NCI-H187 treated with DMSO at 0.1 percent for 48 hours (cell line): ENCODE results near the gene CACNA1H.

Source experiments
- DNase-seq: peaks from one replicate; lab custom pipeline; 2025; lab: John Stamatoyannopoulos, UW

Gene CACNA1H

DNA sequence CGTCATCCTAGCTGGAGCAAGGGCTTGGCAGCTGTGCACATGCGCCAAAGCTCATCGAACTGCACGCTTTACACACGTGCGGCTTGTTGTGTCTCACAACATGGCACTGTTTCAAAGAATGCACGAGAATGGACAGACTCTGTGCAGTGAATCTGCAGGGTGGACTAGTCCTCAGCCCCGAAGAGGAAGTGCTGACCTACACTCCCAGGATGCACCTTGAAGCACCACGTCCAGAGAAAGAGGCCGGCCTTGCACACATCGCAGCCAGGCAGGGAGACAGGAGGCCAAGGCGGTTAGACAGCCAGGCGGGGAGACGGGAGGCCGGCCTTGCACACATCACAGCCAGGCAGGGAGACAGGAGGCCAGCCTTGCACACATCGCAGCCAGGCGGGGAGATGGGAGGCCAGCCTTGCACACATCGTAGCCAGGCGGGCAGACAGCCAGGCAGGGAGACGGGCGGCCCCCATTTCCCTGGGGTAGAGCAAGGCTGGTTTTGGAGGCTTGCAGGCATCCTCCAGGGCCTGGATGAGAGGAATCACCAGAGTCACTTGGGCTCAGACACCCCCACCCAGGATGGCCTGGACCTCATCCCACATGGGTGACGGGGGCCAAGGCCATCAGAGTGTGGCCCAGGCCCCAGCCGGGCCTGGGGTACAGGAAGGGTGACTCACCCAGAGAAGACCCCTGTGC lies 9.0 kb upstream of the CACNA1H start:
- DNase-seq, result no peak

DNA sequence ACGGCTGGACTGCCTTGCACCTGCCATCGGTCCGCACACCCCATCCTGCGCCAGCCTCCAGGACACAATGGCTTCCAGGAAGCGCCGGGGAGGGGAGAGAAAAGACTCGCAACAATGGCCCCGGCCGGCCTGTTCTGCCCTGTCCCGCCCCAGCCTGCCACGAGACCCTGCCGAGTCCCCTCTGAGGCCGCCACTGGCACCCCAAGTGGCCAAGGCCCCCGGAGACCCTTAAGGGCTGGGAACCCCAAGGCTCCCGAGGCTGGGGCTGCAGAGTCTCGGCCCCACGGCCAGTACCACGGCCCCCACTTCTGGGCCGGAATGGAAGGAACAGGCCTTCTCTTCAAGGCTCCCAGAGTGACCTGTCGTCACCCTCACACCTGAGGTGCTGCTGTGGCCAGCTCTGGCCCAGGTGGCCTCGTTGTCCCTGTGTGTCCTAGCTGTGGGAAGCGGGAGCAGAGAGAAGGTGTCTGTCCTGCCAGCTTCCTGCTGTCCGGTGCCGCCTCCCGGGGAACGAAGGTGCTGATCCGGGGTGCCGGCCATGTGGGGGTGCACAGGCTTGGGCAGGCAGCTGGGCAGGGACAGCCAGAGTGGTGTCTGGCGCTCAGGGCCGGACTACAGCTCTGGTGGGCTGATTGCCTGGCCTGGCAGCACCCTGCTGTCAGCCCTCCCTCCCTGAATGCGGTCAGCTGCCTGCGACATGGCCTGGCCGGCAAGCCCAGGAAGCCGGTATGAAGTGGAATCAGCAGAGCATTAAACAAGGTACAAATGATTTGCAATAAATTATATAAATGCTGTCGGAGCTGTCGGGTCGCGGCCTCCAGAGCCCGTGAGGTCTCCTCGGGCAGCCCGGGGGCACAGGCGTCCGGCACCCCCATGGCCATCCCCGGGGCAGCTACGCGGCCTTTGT lies 8.2 kb upstream of the CACNA1H start:
- DNase-seq, result no peak

DNA sequence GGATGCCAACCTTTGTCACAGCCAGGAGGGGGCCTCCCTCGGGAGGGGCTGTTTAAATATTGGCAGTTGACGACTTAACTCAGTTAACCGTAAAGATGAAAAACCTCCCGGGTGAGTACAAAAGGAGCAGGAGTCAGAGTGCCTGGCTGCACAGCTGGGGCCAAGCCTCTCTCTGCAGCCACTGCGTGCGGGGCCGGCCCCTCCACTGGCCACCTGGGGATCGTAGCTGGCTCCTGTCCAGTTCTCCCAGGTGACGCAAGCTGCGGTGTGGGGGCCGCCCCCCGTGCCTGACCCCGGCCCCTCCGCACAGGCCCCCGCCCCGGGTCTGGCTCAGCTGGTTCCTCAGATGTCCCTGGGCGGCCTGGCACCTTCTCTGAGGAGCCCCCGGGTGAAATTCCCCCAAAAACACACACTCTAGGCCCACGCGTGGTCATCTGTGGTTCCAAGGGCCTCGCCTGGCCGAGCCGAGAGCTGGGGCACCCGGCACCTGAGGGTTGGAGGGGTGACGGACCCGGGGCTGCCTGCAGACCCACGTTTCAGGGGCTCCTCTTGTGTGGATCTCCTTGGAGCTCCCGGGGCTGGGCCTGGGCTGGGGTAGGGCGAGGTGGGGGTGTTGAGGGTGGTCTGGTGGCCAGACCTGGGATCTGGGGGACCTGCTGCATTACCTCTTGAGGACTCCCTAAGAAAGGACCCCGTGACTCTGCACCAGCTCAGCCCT lies 7.4 kb upstream of the CACNA1H start:
- no peak for DNase-seq

DNA sequence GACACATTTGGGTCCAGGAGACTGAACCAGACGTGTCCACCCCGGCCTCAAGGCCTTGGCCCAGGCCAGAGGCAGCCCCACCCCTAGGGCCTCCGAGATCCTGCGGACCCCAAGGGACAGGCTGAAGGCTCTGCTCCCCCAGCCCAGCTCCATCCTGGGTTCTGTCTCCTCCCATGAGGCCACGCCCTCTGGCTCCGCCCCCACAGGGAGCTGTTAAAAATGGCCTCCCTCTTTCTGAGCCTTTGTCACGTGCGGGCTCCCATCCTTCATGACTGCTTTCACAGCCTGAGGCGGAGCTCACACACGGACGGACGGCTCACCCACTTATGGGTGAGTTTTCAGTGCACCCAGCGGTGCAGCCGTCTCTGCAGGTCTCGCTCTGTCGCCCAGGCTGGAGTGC lies 6.5 kb upstream of the CACNA1H start:
- no peak for DNase-seq

DNA sequence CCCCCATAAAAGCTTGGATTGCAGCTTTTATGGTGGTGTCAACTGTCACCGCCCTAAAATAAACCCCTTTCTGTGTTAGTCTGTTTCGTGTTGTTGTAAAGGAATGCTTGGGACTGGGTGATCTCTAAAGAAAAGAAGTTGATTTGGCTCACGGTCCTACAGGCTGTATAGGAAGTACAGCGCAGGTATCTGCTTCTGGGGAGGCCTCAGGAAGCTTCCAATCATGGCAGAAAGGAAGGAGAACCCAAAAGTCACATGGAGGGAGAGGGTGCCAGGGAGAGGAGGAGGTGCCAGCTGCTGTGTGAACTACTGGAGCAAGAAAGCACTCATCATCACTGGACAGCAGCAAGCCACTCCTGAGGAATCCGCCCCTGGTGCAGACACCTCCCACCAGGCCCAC lies 5.9 kb upstream of the CACNA1H start:
- no peak for DNase-seq

DNA sequence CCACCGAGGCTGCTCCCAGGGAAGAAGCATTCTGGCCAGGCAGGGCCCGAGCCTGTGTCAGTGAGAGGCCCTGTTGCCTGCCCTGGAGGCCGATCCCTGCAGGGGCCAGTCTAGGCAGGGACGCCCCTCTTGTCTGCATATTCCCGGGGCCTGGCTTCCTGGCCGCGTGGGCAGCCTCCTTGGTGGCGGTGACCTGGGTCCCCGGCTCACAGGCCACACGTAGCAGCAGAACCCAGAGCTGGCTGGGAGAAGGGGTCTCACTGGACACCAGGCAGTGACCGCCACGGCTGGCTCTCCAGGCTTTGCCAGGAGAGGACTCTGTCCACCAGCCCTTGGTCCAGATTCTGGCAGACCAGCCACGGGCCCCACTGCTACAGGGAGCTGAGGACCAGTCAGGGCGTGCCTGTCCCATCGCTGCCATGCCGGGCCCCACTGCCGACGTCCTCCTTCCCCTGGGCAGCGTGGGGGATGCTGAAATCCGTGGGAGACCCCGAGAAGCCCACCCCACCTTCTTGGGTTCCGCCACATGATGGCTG lies 3.7 kb upstream of the CACNA1H start:
- DNase-seq, result no peak

DNA sequence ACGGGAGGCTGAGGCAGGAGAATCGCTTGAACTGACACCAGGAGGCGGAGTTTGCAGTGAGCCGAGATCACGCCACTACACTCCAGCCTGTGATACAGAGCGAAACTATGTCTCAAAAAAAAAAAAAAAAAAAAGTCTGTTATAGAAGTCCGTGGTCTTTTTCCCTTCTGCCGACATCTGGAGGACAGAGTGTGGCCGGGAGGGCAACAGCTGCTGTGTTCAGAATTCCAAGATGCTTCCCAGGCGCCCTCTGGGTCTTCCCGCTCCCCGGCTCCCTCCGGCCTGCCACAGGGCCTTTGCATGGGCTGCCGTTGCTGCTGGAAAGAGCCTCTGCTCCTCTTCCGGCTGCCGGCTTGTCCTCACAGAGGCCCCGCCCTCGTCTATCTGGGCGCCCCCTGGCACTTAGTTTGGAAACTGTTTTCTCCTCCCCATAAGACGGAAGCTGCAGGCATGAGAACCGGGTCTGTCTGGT lies 2.4 kb upstream of the CACNA1H start:
- DNase-seq, result no peak

DNA sequence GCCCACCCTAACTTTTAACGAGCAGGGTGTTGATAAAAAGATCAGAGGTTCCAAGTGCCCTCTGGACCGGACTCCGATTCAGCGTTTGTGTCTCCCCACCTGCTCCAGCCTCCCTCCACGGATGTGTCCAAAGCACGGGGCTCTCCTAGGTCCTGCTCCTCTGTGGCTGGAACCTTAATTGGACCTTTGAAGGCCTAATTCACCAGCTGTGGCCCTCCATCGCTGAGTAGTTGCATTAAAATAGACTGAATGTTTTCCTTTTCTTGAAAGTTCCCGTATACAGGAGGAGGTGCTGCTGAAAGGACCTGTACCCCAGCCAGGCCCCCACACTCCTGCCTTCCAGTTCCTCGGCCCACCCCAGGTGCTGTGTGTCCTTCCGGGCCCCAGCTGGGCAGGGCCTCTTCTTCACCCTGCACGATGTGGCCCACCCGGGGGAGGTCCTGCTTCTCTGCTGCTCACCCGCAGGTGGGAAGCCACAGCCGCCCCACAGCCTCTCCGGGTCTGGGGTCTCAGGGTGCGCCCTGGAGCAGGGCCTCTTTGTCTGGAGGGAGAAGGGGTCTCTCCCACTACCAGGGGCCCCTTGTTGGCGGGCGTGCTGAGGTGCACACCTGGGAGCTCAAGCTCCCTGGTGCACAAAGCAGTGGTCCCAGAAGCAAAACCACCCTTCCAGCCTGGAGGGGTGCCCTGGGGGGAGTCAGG lies 1.3 kb upstream of the CACNA1H start:
- DNase-seq, result no peak

DNA sequence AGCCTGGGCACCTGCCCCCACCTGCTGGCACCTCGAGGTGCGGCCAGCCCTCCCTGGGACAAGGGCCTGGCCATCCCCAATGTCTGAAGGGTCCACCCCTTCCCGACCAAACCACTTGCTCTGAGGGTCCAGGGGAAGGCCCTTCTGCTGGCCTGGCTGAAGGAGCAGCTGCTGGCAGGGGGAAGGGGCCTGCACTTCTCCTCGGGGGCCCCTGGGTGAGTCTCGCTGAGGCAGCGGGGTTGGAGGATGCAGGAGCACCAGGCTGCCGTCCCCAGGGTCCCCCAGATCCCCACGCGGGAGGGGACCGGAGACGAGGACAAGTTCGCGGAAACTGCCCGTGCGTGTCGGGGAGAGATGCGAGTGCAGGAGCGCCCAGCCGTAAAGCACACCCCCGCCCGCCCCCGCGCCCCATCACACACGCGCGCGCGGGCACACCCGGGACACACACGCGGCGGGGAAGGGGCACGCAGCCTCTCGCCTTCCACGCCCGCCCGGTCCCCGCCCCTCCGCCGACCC lies 725 bp upstream of the CACNA1H start:
- no peak for DNase-seq

DNA sequence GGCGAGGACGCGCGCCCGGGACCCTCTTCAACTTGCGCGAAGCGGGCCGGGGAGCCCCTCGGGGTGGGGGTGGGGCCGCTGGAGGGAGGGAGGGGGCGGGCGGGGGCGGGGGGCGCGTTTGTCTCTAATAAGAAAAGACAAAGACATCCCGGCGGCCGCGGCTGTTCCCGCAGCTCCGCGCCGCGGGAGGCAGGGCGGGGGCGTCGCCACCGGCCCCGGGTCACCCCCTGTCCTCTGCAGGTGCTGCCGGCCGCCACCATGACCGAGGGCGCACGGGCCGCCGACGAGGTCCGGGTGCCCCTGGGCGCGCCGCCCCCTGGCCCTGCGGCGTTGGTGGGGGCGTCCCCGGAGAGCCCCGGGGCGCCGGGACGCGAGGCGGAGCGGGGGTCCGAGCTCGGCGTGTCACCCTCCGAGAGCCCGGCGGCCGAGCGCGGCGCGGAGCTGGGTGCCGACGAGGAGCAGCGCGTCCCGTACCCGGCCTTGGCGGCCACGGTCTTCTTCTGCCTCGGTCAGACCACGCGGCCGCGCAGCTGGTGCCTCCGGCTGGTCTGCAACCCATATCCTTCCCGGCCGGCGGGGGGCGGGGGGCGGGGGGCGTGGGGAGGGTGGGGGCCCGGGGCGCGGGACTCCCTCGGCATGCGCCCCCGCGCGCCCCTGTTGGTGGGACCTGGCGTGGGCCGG lies 714 bp downstream of the CACNA1H start:
- no peak for DNase-seq

DNA sequence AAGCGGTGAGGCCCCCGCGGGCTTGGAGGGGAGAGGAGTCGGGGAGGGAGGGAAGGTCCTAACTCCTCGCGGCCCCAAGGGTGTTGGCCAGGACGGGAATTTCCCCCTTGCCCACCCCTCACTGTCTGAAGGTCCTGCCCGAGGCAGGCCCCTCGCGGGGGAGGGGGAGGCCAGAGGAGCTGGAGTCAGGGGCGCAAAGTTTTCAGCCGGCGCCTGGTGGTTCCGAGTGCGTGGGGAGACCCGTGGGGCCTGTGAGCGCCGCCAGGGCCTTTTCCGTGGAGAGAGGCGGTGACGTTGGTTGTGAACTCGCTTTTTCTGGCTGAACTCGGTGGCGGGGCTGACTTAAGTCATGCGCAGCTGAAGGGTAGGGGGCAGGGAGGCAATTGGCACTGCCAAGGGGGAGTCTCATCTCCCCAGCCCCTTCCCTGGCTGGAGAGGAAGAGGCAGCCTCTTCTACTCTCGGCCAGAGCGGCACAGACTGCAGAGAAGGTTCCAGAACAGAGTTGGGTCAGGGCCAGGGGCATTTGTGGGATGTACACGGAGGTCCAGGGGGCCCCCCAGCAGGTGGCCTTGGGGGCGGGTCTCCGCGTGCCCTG lies 1.5 kb downstream of the CACNA1H start:
- DNase-seq, result no peak

DNA sequence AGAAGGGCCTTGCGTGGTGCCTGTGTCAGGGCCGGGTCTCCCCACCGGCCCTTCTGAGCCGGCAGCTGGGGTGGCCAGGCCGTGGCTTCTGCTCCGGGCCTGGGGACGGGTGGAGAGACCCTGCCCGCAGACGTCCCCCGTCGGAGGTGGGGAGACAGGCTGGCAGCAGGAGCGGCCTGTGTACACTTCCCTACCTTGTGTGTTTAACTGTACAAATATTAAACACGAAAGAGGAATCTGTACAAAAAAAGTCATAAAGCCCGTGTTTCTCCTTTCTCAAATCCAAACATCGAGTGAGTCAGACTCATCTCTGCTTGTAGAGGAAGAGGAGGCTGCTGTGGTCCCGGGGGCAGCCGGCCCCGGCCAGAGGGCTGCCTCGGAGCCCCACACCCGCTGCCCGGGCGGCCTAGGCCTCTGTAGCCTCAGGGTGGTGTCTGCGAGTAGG lies 2.0 kb downstream of the CACNA1H start:
- DNase-seq, result no peak

DNA sequence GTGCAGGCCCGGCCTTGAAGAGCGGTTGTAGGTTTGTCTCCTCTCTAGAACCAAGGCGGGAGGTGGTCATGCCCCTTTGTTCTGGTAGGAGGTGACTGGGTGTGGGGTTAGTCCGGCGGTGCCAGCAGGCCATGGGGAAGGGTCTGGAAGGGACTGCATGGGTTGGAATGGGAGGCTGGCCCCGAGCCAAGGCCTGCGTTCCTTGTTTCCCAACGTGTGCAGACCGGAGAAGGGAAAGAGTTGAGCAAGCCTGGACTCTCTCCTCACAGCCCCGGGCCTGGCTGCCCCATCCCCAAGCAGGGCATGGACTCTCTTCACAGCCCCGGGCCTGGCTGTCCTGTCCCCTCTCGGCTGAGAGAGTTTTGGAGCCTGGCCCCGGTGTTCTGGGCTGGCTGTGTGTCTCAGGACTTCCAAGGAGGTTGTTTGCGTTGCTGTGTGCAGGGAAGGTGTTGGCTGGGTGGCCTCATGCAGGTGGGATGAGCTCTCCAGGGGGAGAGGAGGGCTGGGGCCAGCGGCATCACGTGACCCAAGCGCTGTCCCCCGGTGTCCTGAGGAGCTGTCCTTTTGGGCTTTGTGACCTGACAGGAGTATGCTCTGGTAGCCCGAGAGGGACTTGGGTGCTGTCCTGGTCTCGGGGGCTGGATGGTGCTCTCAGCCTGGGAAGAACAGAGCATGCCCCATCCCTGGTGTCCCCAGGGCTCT lies 2.6 kb downstream of the CACNA1H start:
- no peak for DNase-seq

DNA sequence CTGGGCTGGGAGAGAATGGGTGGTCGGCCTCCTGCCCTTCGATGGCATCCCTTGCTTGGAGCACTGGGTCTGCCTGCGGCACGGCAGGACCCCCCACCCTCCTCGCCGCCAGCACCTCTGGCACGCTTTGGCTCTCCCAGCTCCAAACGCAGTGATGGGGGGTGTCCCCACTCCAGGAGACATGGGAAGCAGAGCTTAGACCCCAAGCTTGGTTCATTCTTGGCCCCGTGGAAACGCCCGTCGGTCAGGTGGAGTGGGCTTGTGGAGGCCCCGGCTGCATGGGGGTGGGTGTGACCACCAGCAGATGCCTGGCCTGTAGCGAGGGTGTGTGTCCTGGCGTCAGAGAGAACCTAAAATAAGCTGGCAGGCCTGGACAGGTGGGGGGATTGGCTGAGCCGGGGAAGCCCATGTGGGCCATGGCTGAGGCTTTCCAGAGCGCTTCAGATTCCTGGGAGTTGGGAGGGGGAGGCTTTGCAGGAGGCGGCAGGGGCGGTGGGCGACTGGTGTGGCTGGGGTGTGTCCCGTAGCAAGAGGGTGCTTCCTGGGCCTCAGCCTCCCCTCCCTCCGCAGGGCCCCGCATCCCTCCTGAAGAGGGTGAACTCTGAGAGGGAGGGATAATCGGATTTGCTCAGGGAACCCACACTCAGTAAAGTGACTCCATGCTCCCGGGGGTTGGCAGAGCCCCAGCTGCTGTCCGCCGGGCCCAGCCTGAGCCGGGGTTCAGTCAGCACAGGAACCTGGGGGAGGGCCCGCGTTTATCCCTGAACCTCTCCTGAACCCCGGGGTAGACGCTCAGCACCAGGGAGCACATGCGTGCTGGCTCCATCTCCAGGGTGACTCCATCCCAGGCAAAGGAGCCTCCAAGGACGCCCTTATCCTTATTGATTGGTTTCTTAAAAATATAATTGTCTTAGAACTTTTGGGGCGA lies 3.4 kb downstream of the CACNA1H start:
- no peak for DNase-seq

DNA sequence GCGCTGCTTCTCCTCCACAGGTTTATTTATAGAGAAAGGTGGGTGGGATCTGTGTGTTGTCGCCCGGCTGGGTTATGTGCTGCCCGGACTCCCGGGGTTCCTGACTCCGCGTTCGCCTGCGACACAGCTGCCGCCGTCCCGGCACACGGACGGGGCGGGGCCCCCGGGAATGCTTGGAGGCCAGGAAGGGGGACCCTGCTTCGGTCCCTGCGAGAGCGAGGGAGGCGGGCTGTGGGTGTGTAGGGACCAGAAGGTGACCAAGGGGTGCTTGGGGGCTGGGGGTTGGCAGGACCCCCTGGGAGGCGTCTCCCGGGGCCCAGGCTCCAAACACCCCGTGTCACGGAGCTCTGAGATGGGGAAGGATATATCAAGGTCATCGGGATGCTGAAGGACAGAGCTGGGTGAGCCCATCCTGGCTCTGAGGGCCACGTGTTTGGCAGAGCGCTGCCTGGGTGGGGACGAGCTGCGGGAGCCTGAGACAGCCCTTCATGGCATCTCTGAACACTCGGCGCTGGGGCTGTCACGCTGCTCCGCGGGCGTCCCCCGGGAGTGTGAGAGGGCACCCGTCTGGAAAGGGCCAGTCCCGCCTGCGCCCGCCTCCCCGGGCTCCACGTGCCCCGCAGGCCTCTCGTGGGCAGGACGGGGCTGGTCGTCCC lies 4.2 kb downstream of the CACNA1H start:
- DNase-seq, result no peak

DNA sequence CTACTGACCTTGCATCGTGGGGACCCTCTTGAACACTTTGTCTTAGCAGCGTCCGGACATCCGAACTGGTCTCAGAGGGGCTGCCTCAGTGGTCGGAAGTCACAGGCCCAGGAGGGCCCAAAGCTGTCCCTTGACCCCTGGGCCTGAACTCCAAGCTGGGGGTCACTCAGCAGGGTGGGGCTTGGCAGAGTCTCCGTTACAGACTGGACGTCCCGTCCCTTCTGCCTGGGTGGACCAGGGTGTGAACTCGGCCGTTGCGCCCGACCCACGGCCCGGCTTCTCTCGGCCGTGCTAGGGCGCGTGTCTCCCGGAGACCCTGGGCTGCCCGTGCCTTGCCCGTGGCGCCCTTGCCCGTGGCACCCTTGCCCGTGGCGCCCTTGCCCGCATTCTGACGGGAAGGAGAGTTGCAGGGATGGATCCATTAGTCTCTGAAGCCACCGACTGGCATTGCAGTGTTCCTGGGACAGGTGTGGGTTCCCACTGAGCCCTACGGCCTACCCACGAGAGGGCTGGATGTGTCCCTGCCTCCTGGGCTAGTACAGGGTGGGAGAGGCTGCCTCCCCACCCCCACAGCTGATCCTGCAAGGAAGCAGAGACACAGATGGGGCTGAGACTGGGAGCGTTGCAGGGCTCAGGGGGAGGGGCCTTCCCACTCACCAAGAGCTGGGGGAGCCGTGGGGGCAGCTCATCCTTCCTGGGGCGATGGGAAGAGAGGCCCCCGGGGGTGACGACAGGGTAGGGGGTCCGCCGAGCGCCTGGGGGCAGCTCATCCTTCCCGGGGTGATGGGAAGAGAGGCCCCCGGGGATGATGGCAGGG lies 4.9 kb downstream of the CACNA1H start:
- DNase-seq, result no peak
